ENCODE results near the gene IRF7. TPM values are rescaled to one million over a fixed set of nuclear protein-coding genes. Genes with fewer than 3 reads are reported as not detected.

IRF7 gene
- total and polyA plus RNA-seq, 8 donors, result 9.8 to 50.4 (median 14.3) TPM

DNA sequence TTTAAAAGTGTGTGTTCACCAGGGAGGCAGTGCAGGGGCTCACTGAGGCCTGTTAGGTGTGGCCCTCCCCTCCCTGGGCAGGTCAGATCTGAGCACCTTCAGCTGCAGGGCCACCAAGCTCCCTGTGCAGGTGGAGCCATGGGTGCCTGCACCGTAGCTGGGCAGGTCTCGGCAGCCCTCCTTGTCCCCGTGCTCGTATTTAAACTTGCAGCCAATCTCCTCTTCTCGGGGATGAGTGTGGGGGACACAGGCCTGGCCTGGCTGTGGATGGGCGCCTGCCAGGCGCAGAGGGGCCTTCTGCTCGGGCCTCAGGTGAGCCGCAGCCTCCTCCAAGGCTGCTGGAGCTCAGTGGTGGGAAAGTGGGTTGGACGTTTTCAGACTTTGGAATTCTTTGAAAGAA, 20.4 kb downstream of the IRF7 start:
- DNase-seq, result no peak
- Histone ChIP-seq H3K4me3 (no peak overlapping the region), H3K36me3 (peaks cover 3 to 100% of the 10 kb centered on the region in 2 donors), H3K27ac (no peak overlapping the region), H3K4me1 (no peaks in the 10 kb centered on the region), H3K27me3 (no peaks in the 10 kb centered on the region), H3K9me3 (no peaks in the 10 kb centered on the region)
- intact Hi-C loops (cut with DNase I), result no loop called here
- ATAC-seq, result no peak
- TF ChIP-seq, protein P1, sequence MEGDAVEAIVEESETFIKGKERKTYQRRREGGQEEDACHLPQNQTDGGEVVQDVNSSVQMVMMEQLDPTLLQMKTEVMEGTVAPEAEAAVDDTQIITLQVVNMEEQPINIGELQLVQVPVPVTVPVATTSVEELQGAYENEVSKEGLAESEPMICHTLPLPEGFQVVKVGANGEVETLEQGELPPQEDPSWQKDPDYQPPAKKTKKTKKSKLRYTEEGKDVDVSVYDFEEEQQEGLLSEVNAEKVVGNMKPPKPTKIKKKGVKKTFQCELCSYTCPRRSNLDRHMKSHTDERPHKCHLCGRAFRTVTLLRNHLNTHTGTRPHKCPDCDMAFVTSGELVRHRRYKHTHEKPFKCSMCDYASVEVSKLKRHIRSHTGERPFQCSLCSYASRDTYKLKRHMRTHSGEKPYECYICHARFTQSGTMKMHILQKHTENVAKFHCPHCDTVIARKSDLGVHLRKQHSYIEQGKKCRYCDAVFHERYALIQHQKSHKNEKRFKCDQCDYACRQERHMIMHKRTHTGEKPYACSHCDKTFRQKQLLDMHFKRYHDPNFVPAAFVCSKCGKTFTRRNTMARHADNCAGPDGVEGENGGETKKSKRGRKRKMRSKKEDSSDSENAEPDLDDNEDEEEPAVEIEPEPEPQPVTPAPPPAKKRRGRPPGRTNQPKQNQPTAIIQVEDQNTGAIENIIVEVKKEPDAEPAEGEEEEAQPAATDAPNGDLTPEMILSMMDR (IDR thresholded peaks at IDR 0.05), result no peak

DNA sequence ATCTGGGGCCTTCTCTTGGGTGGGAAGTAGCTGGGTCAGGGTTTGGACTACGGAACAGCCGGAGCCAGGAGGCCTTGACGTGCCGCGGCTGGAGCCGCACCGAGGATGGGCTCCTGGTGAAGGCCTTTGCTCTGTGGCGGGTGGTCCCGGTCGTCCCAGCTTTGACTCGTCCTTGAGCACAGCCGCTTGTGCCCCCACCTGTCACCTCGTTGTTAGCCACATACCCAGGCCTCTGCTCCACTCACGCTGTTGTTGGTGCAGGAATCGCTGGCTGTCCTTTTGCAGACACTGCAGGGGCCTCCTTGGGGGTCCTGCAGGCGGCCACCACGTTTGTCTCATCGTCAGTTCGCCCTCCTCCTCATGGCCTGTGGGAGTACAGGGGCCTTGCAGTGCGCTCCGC, 22.4 kb downstream of the IRF7 start:
- no peak for ATAC-seq
- intact Hi-C loops (cut with DNase I), result no loop called here
- Histone ChIP-seq H3K9me3 (no peaks in the 10 kb centered on the region), H3K27ac (no peak overlapping the region), H3K36me3 (peaks cover 3 to 100% of the 10 kb centered on the region in 2 donors), H3K27me3 (no peaks in the 10 kb centered on the region), H3K4me1 (peaks cover 0 to 8% of the 10 kb centered on the region in 2 donors), H3K4me3 (no peak overlapping the region)
- TF ChIP-seq, protein P1 (IDR thresholded peaks at IDR 0.05), result no peak
- no peak for DNase-seq

- ATAC-seq, result no peak
Measured at GRCh38 chr11:592918-593317, 22.8 kb downstream of the IRF7 start.

DNA sequence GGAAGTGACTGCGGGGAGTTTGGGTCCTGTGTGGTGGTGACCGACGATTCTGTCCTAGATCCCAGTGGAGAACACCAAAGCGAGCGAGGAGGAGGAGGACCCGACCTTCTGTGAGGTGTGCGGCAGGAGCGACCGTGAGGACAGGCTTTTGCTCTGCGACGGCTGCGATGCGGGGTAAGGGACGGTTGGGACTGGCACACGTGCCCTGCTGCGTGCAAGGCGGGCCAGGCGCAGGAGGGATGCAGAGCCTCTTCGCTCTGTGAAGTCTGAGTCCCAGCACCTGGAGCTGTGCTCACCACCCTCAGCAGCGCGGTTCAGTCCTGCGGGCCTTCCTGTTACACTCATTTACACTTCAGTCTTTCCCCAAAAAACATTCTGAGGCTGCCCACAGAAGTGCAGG, 23.2 kb downstream of the IRF7 start:
- no peak for ATAC-seq
- H3K9me3 ChIP-seq, result no peaks in the 10 kb centered on the region

More at GRCh38 chr11:592918-593317, 22.8 kb downstream of the IRF7 start:
- DNase-seq, result no peak
- Histone ChIP-seq H3K27me3 (no peaks in the 10 kb centered on the region), H3K27ac (no peak overlapping the region), H3K4me1 (peaks cover 0 to 12% of the 10 kb centered on the region in 2 donors), H3K4me3 (no peak overlapping the region), H3K36me3 (peaks cover 3 to 100% of the 10 kb centered on the region in 2 donors), H3K9me3 (no peaks in the 10 kb centered on the region)
- TF ChIP-seq, protein P1 (IDR thresholded peaks at IDR 0.05), result no peak
- intact Hi-C loops (cut with DNase I), result no loop called here

GRCh38 chr11:590997-591396, 24.8 kb downstream of the IRF7 start:
- TF ChIP-seq, protein P1 (IDR thresholded peaks at IDR 0.05), result no peak
- H3K4me3 ChIP-seq, result no peak overlapping the region
- H3K9me3 ChIP-seq, result no peaks in the 10 kb centered on the region
- peaks cover 0 to 28% of the 10 kb centered on the region in 2 donors for H3K4me1 ChIP-seq
- H3K27ac ChIP-seq, result no peak overlapping the region
- intact Hi-C loops (cut with DNase I), result no loop called here
- no peak for ATAC-seq
- peaks cover 3 to 100% of the 10 kb centered on the region in 2 donors for H3K36me3 ChIP-seq
- no peak for DNase-seq
- H3K27me3 ChIP-seq, result no peaks in the 10 kb centered on the region

More for the DNA sequence above, 23.2 kb downstream of the IRF7 start:
- H3K4me1 ChIP-seq, result peaks cover 0 to 16% of the 10 kb centered on the region in 2 donors
- no peak overlapping the region for H3K27ac ChIP-seq
- intact Hi-C loops (cut with DNase I), result no loop called here
- H3K27me3 ChIP-seq, result no peaks in the 10 kb centered on the region
- no peak for DNase-seq
- H3K36me3 ChIP-seq, result peaks cover 3 to 100% of the 10 kb centered on the region in 2 donors
- no peak overlapping the region for H3K4me3 ChIP-seq
- TF ChIP-seq, protein P1 (IDR thresholded peaks at IDR 0.05), result no peak
